Chondrocyte (in vitro differentiated cells): ENCODE measurements around the gene TANGO2. TPM values are rescaled to one million over a fixed set of nuclear protein-coding genes. Genes with fewer than 3 reads are reported as not detected.
A peak's percentile ranks its signal among the peaks of the same experiment; 100 is the strongest.

ENCODE experiments used
- DNase-seq: peaks from one replicate; pipeline ENCODE4 v3.0.0; 2021; ENCODE audit warnings: mixed read lengths, low spot score
- H3K27ac Mint-ChIP-seq: one replicate; pipeline ENCODE4 v1.8.0; 2021; ENCODE audit warnings: mild to moderate bottlenecking, moderate library complexity, mixed read lengths; ENCODE audit not compliant: unreplicated experiment
- H3K27me3 Mint-ChIP-seq: 2 replicates; pipeline ENCODE4 v1.8.0; 2021; ENCODE audit warnings: low read depth, mixed read lengths
- H3K36me3 Mint-ChIP-seq: 2 replicates; pipeline ENCODE4 v1.8.0; 2021; ENCODE audit warnings: low read depth, mixed read lengths
- H3K4me1 Mint-ChIP-seq: 2 replicates; pipeline ENCODE4 v1.8.0; 2021; ENCODE audit warnings: low read depth, mild to moderate bottlenecking, mixed read lengths
- H3K4me3 Mint-ChIP-seq: one replicate; pipeline ENCODE4 v1.8.0; 2021; ENCODE audit warnings: mild to moderate bottlenecking, moderate library complexity, mixed read lengths; ENCODE audit not compliant: unreplicated experiment
- H3K9me3 Mint-ChIP-seq: 2 replicates; pipeline ENCODE4 v1.8.0; 2021; ENCODE audit warnings: low read depth, mixed read lengths
- CTCF ChIP-seq: fragments of 200-600 bp; sonication (generic); IDR thresholded peaks from 2 replicates; pipeline ENCODE4 v1.5.0; 2021; ENCODE audit warnings: antibody characterized with exemption, mild to moderate bottlenecking, moderate library complexity
- total RNA-seq: library from RNA; stranded (reverse); gene quantifications from 3 replicates; pipeline ENCODE4 v1.2.1, GENCODE V29; 2021

Gene TANGO2
- total RNA-seq, 1 donor from 2014 or later, result 30.1 TPM

- no peaks in the 10 kb centered on the region for H3K27me3 Mint-ChIP-seq
- DNase-seq, result no peak
- H3K9me3 Mint-ChIP-seq, result no peaks in the 10 kb centered on the region
- peak overlapping the region; percentile 45 for H3K27ac Mint-ChIP-seq
- H3K4me3 Mint-ChIP-seq, result no peak overlapping the region
- peaks cover 34% of the 10 kb centered on the region for H3K4me1 Mint-ChIP-seq
- H3K36me3 Mint-ChIP-seq, result peaks cover 50% of the 10 kb centered on the region
- TF ChIP-seq CTCF, result no peak
These were observed 66.7 kb downstream of the TANGO2 start for GRCh38 chr22:20087319-20088262.

GRCh38 chr22:20088263-20088648 is 67.3 kb downstream of the TANGO2 start:
- no peak overlapping the region for H3K27ac Mint-ChIP-seq
- H3K27me3 Mint-ChIP-seq, result no peaks in the 10 kb centered on the region
- H3K36me3 Mint-ChIP-seq, result peaks cover 50% of the 10 kb centered on the region
- H3K4me3 Mint-ChIP-seq, result no peak overlapping the region
- no peak for DNase-seq
- peaks cover 28% of the 10 kb centered on the region for H3K4me1 Mint-ChIP-seq
- TF ChIP-seq CTCF, result no peak
- no peaks in the 10 kb centered on the region for H3K9me3 Mint-ChIP-seq

- Mint-ChIP-seq H3K27ac (no peak overlapping the region), H3K9me3 (no peaks in the 10 kb centered on the region), H3K36me3 (peaks cover 57% of the 10 kb centered on the region), H3K4me1 (peaks cover 16% of the 10 kb centered on the region), H3K4me3 (no peak overlapping the region), H3K27me3 (no peaks in the 10 kb centered on the region)
- TF ChIP-seq CTCF, result no peak
- DNase-seq, result no peak
These were observed 68.5 kb downstream of the TANGO2 start for GRCh38 chr22:20089226-20089976.

- no peak for DNase-seq
- Mint-ChIP-seq H3K27ac (peak overlapping the region; percentile 30), H3K36me3 (peaks cover 59% of the 10 kb centered on the region), H3K4me1 (peaks cover 9% of the 10 kb centered on the region), H3K27me3 (no peaks in the 10 kb centered on the region), H3K9me3 (no peaks in the 10 kb centered on the region), H3K4me3 (no peak overlapping the region)
- TF ChIP-seq CTCF, result no peak
These were observed 69.2 kb downstream of the TANGO2 start for GRCh38 chr22:20089977-20090729.

- peaks cover 66% of the 10 kb centered on the region for H3K36me3 Mint-ChIP-seq
- no peaks in the 10 kb centered on the region for H3K27me3 Mint-ChIP-seq
These were observed 69.9 kb downstream of the TANGO2 start for GRCh38 chr22:20090730-20091240.

More at GRCh38 chr22:20090730-20091240, 69.9 kb downstream of the TANGO2 start:
- no peaks in the 10 kb centered on the region for H3K9me3 Mint-ChIP-seq
- TF ChIP-seq CTCF, result no peak
- peak overlapping the region; percentile 30 for H3K27ac Mint-ChIP-seq
- no peak overlapping the region for H3K4me3 Mint-ChIP-seq
- peaks cover 5% of the 10 kb centered on the region for H3K4me1 Mint-ChIP-seq
- no peak for DNase-seq
